HEK293 (cell line): ENCODE results near the gene TEDC2.

Source experiments
- ATF2 ChIP-seq: fragments of 450-650 bp; formaldehyde crosslinking; IDR thresholded peaks from 2 replicates; pipeline ENCODE4 v1.5.1; 2016; ENCODE audit warnings: missing biosample characterization, missing genetic modification characterization, low read depth
- EGR2 ChIP-seq: fragments of 450-650 bp; formaldehyde crosslinking; IDR thresholded peaks from 2 replicates; pipeline ENCODE4 v1.5.1; 2016; ENCODE audit warnings: low read depth, missing biosample characterization, missing genetic modification characterization
- HOXA7 ChIP-seq: sonication (generic); formaldehyde crosslinking; IDR thresholded peaks from 2 replicates; pipeline ENCODE4 v1.8.1; 2022; ENCODE audit warnings: missing genetic modification reagents, borderline replicate concordance
- IKZF3 ChIP-seq: fragments of 450-650 bp; IDR thresholded peaks from 2 replicates; pipeline ENCODE4 v1.5.0; 2018; ENCODE audit warnings: missing biosample characterization, mild to moderate bottlenecking, missing genetic modification characterization, moderate library complexity
- KLF17 ChIP-seq: fragments of 450-650 bp; formaldehyde crosslinking; IDR thresholded peaks from 2 replicates; pipeline ENCODE4 v1.5.1; 2016; ENCODE audit warnings: missing biosample characterization, missing genetic modification characterization
- KLF8 ChIP-seq: fragments of 450-650 bp; formaldehyde crosslinking; IDR thresholded peaks from 2 replicates; pipeline ENCODE4 v1.5.1; 2016; ENCODE audit warnings: missing biosample characterization, missing genetic modification characterization
- KLF9 ChIP-seq: fragments of 450-650 bp; formaldehyde crosslinking; IDR thresholded peaks from 2 replicates; pipeline ENCODE4 v1.5.1; 2016; ENCODE audit warnings: missing biosample characterization, missing genetic modification characterization, low read depth
- PBX3 ChIP-seq: sonication (generic); formaldehyde crosslinking; IDR thresholded peaks from 2 replicates; pipeline ENCODE4 v1.8.1; 2022; ENCODE audit warnings: mild to moderate bottlenecking, moderate library complexity, missing genetic modification reagents
- PRDM1 ChIP-seq: fragments of 450-650 bp; formaldehyde crosslinking; IDR thresholded peaks from 2 replicates; pipeline ENCODE4; 2016; ENCODE audit warnings: missing biosample characterization, missing genetic modification characterization
- ZBTB1 ChIP-seq: fragments of 450-650 bp; formaldehyde crosslinking; IDR thresholded peaks from 2 replicates; pipeline ENCODE4 v1.5.1; 2016; ENCODE audit warnings: missing biosample characterization, missing genetic modification characterization
- ZBTB7A ChIP-seq: fragments of 450-650 bp; formaldehyde crosslinking; IDR thresholded peaks from 2 replicates; pipeline ENCODE4 v1.5.1; 2016; ENCODE audit warnings: low read depth, missing biosample characterization, missing genetic modification characterization
- ZBTB8A ChIP-seq: fragments of 450-650 bp; formaldehyde crosslinking; IDR thresholded peaks from 2 replicates; pipeline ENCODE4 v1.5.1; 2016; ENCODE audit warnings: missing biosample characterization, missing genetic modification characterization
- ZNF184 ChIP-seq: fragments of 450-650 bp; IDR thresholded peaks from 2 replicates; pipeline ENCODE4 v1.5.1; 2018; ENCODE audit warnings: missing biosample characterization, mild to moderate bottlenecking, missing genetic modification characterization
- ZNF274 ChIP-seq, 2 experiments: fragments of 200-500 bp in 1 of 2; fragments of 450-650 bp in 1 of 2; sonication (Bioruptor generic) in 1 of 2; formaldehyde crosslinking in 1 of 2; IDR thresholded peaks; 2 replicates each; pipeline versions ENCODE4 v1.5.1 to v1.6.1; 2014 to 2016; ENCODE audit warnings: borderline replicate concordance in 1 of 2, inconsistent platforms in 1 of 2, low read length in 1 of 2, missing biosample characterization in 1 of 2, missing genetic modification characterization in 1 of 2
- ZNF324 ChIP-seq: fragments of 450-650 bp; formaldehyde crosslinking; IDR thresholded peaks from 2 replicates; pipeline ENCODE4 v1.5.1; 2016; ENCODE audit warnings: missing biosample characterization, missing genetic modification characterization
- ZNF354C ChIP-seq: fragments of 450-650 bp; formaldehyde crosslinking; IDR thresholded peaks from 2 replicates; pipeline ENCODE4 v1.5.1; 2016; ENCODE audit warnings: missing biosample characterization, missing genetic modification characterization, low read depth, borderline replicate concordance
- ZNF391 ChIP-seq: fragments of 450-650 bp; formaldehyde crosslinking; IDR thresholded peaks from 2 replicates; pipeline ENCODE4 v1.5.1; 2016; ENCODE audit warnings: low read depth, missing biosample characterization, missing genetic modification characterization, borderline replicate concordance
- ZNF404 ChIP-seq: fragments of 450-650 bp; formaldehyde crosslinking; IDR thresholded peaks from 2 replicates; pipeline ENCODE4 v1.5.1; 2017; ENCODE audit warnings: missing biosample characterization, missing genetic modification characterization
- ZNF473 ChIP-seq: fragments of 450-650 bp; formaldehyde crosslinking; IDR thresholded peaks from 2 replicates; pipeline ENCODE4 v1.5.1; 2017; ENCODE audit warnings: missing biosample characterization, missing genetic modification characterization
- ZNF48 ChIP-seq: fragments of 450-650 bp; formaldehyde crosslinking; IDR thresholded peaks from 2 replicates; pipeline ENCODE4 v1.5.1; 2016; ENCODE audit warnings: missing biosample characterization, missing genetic modification characterization
- ZNF623 ChIP-seq: fragments of 450-650 bp; formaldehyde crosslinking; IDR thresholded peaks from 2 replicates; pipeline ENCODE4 v1.5.1; 2016; ENCODE audit warnings: missing biosample characterization, missing genetic modification characterization
- ZNF629 ChIP-seq: fragments of 450-650 bp; formaldehyde crosslinking; IDR thresholded peaks from 2 replicates; pipeline ENCODE4 v1.5.1; 2017; ENCODE audit warnings: missing biosample characterization, missing genetic modification characterization
- ZNF658 ChIP-seq: fragments of 450-650 bp; formaldehyde crosslinking; IDR thresholded peaks from 2 replicates; pipeline ENCODE4; 2016; ENCODE audit warnings: missing biosample characterization, missing genetic modification characterization
- ZNF707 ChIP-seq: fragments of 450-650 bp; formaldehyde crosslinking; IDR thresholded peaks from 2 replicates; pipeline ENCODE4 v1.5.1; 2016; ENCODE audit warnings: missing biosample characterization, missing genetic modification characterization
- ZNF747 ChIP-seq: fragments of 450-650 bp; formaldehyde crosslinking; IDR thresholded peaks from 2 replicates; pipeline ENCODE4 v1.5.1; 2016; ENCODE audit warnings: missing biosample characterization, missing genetic modification characterization
- ZNF785 ChIP-seq: fragments of 450-650 bp; formaldehyde crosslinking; IDR thresholded peaks from 2 replicates; pipeline ENCODE4 v1.5.1; 2016; ENCODE audit warnings: missing biosample characterization, missing genetic modification characterization
- ZNF837 ChIP-seq: fragments of 450-650 bp; formaldehyde crosslinking; IDR thresholded peaks from 2 replicates; pipeline ENCODE4 v1.5.1; 2016; ENCODE audit warnings: missing biosample characterization, missing genetic modification characterization
- TF ChIP-seq, protein P1 (sequence below): fragments of 450-650 bp; formaldehyde crosslinking; IDR thresholded peaks from 2 replicates; pipeline ENCODE4 v1.5.1; 2016; ENCODE audit warnings: missing biosample characterization, missing genetic modification characterization
- TF ChIP-seq, protein P2 (sequence below): fragments of 450-650 bp; formaldehyde crosslinking; IDR thresholded peaks from 2 replicates; pipeline ENCODE4 v1.5.1; 2016; ENCODE audit warnings: missing biosample characterization, missing genetic modification characterization
- TF ChIP-seq, protein P3 (sequence below): fragments of 450-650 bp; formaldehyde crosslinking; conservative IDR thresholded peaks from 2 replicates; pipeline ENCODE4 v1.5.1; 2016; ENCODE audit warnings: low read depth, missing biosample characterization, missing genetic modification characterization

The TEDC2 gene

DNA sequence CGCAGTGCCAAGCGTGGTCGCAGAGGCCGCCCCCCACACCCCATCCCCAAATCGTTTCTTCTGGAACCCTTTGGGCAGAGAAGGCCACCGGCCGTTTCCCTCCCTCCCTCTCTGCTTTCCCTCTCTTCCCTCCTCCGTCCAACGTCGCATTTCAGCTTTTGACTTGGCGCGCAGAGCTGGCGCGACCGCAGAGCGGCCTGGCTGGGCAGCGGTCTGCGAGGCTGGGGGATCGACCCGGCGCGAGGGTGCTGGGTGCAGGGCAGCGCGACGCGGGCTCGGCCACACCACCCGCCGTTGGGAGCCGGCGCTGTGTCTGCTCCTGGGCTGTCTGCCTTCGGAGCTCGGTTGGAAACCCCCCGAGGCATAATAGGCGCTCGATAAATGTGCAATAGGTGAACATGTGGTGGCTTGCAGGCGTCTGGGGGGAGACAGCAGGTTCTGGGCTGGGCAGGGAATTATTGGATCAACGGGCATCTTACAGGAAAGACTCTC lies 8.4 kb downstream of the TEDC2 start (continued):
- no peak for TF ChIP-seq EGR2 (tag by site-specific recombination)
- TF ChIP-seq ZNF48 (tag by site-specific recombination): no peak
- TF ChIP-seq ZNF785 (tag by site-specific recombination): no peak
- no peak for TF ChIP-seq ZNF274 (IDR thresholded peaks at IDR 0.05; ENCODE audit: low read length)
- no peak for TF ChIP-seq ZNF274 (tag by site-specific recombination; IDR thresholded peaks at IDR 0.05; ENCODE audit: borderline replicate concordance)
- no peak for TF ChIP-seq ZNF629 (tag by site-specific recombination)
- TF ChIP-seq ZBTB8A (tag by site-specific recombination): peak; percentile 95
- no peak for TF ChIP-seq PBX3
- peak; percentile 15; the same call in 1 of the 2 replicates for TF ChIP-seq ZBTB7A
- peak; percentile 68; the same call in 1 of the 2 replicates for TF ChIP-seq KLF8
- peak; percentile 71 for TF ChIP-seq KLF17 (tag by site-specific recombination)
- TF ChIP-seq ZNF707: no peak
- no peak for TF ChIP-seq ZNF473 (tag by site-specific recombination)
- TF ChIP-seq KLF9 (tag by site-specific recombination): peak; percentile 31
- no peak for TF ChIP-seq ZNF324 (tag by site-specific recombination)
- TF ChIP-seq IKZF3 (tag by site-specific recombination): peak; percentile 9
- TF ChIP-seq ZNF354C: no peak
- TF ChIP-seq, protein P1, sequence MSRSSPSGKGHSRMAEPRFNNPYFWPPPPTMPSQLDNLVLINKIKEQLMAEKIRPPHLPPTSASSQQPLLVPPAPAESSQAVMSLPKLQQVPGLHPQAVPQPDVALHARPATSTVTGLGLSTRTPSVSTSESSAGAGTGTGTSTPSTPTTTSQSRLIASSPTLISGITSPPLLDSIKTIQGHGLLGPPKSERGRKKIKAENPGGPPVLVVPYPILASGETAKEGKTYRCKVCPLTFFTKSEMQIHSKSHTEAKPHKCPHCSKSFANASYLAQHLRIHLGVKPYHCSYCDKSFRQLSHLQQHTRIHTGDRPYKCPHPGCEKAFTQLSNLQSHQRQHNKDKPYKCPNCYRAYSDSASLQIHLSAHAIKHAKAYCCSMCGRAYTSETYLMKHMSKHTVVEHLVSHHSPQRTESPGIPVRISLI (tag by site-specific recombination): no peak
- no peak for TF ChIP-seq ZNF404
- TF ChIP-seq ZNF837 (tag by site-specific recombination): no peak
- no peak for TF ChIP-seq ZNF623 (tag by site-specific recombination)
- no peak for TF ChIP-seq ATF2 (tag by site-specific recombination)
- TF ChIP-seq PRDM1: no peak
- TF ChIP-seq, protein P2, sequence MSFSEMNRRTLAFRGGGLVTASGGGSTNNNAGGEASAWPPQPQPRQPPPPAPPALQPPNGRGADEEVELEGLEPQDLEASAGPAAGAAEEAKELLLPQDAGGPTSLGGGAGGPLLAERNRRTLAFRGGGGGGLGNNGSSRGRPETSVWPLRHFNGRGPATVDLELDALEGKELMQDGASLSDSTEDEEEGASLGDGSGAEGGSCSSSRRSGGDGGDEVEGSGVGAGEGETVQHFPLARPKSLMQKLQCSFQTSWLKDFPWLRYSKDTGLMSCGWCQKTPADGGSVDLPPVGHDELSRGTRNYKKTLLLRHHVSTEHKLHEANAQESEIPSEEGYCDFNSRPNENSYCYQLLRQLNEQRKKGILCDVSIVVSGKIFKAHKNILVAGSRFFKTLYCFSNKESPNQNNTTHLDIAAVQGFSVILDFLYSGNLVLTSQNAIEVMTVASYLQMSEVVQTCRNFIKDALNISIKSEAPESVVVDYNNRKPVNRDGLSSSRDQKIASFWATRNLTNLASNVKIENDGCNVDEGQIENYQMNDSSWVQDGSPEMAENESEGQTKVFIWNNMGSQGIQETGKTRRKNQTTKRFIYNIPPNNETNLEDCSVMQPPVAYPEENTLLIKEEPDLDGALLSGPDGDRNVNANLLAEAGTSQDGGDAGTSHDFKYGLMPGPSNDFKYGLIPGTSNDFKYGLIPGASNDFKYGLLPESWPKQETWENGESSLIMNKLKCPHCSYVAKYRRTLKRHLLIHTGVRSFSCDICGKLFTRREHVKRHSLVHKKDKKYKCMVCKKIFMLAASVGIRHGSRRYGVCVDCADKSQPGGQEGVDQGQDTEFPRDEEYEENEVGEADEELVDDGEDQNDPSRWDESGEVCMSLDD: 0 out of 2 replicates have a peak, but pooled peaks have one; percentile 45
- no peak for TF ChIP-seq ZNF658 (tag by site-specific recombination)
- peak; percentile 40; the same call in 1 of the 2 replicates for TF ChIP-seq ZNF391 (tag by site-specific recombination)
- TF ChIP-seq ZNF747 (tag by site-specific recombination): no peak
- TF ChIP-seq ZNF184 (tag by site-specific recombination): no peak
- no peak for TF ChIP-seq ZBTB1
- TF ChIP-seq, protein P3, sequence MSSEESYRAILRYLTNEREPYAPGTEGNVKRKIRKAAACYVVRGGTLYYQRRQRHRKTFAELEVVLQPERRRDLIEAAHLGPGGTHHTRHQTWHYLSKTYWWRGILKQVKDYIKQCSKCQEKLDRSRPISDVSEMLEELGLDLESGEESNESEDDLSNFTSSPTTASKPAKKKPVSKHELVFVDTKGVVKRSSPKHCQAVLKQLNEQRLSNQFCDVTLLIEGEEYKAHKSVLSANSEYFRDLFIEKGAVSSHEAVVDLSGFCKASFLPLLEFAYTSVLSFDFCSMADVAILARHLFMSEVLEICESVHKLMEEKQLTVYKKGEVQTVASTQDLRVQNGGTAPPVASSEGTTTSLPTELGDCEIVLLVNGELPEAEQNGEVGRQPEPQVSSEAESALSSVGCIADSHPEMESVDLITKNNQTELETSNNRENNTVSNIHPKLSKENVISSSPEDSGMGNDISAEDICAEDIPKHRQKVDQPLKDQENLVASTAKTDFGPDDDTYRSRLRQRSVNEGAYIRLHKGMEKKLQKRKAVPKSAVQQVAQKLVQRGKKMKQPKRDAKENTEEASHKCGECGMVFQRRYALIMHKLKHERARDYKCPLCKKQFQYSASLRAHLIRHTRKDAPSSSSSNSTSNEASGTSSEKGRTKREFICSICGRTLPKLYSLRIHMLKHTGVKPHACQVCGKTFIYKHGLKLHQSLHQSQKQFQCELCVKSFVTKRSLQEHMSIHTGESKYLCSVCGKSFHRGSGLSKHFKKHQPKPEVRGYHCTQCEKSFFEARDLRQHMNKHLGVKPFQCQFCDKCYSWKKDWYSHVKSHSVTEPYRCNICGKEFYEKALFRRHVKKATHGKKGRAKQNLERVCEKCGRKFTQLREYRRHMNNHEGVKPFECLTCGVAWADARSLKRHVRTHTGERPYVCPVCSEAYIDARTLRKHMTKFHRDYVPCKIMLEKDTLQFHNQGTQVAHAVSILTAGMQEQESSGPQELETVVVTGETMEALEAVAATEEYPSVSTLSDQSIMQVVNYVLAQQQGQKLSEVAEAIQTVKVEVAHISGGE (tag by site-specific recombination): peak; percentile 17; the same call in 1 of the 2 replicates
- TF ChIP-seq HOXA7 (CRISPR knock-in tag): no peak
